ENCODE results near the gene SEC23A.
"Not testable (repeated sequence)": the region's sequence is repeated elsewhere in the genome, so short reads cannot be mapped to it uniquely, and the experiment has no call there.

DNA sequence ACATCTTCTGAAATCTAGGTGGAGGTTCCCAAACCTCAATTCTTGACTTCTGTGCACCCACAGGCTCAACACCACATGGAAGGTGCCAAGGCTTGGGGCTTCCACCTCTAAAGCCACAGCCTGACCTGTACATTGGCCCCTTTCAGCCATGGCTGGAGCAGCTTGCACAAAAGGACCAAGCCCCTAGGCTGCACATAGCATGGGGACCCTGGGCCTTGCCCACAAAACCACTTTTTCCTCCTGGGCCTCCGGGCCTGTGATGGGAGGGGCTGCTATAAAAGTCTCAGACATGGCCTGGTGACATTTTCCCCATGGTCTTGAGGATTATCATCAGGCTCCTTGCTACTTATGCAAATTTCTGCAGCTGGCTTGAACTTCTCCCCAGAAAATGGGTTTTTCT lies 38.6 kb upstream of the SEC23A start:
- TF ChIP-seq, protein P1, sequence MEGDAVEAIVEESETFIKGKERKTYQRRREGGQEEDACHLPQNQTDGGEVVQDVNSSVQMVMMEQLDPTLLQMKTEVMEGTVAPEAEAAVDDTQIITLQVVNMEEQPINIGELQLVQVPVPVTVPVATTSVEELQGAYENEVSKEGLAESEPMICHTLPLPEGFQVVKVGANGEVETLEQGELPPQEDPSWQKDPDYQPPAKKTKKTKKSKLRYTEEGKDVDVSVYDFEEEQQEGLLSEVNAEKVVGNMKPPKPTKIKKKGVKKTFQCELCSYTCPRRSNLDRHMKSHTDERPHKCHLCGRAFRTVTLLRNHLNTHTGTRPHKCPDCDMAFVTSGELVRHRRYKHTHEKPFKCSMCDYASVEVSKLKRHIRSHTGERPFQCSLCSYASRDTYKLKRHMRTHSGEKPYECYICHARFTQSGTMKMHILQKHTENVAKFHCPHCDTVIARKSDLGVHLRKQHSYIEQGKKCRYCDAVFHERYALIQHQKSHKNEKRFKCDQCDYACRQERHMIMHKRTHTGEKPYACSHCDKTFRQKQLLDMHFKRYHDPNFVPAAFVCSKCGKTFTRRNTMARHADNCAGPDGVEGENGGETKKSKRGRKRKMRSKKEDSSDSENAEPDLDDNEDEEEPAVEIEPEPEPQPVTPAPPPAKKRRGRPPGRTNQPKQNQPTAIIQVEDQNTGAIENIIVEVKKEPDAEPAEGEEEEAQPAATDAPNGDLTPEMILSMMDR (IDR thresholded peaks at IDR 0.05) = not testable (repeated sequence)
- not testable (repeated sequence) for TF ChIP-seq POLR2AphosphoS5, POLR2A (IDR thresholded peaks at IDR 0.05)

All from suprapubic skin (tissue), 4 donors.